Mesenteric fat pad (tissue), 1 donor: ENCODE data around the gene IRF4. TPM values are rescaled to one million over a fixed set of nuclear protein-coding genes. Genes with fewer than 3 reads are reported as not detected.
A peak's percentile ranks its signal among the peaks of the same experiment; 100 is the strongest.
"Not testable (repeated sequence)": the region's sequence is repeated elsewhere in the genome, so short reads cannot be mapped to it uniquely, and the experiment has no call there.

Experiments
- DNase-seq: peaks from one replicate; pipeline ENCODE4 v3.0.0-alpha.2; 2020; ENCODE audit warnings: low spot score
- total RNA-seq: library from RNA; stranded (reverse); fragmentation: NEBNext Ultra II Directional; extraction: Animal tissue kit (Norgen Biotek cat#: 25700); gene quantifications from one replicate; pipeline ENCODE4 v1.2.1, GENCODE V29; 2021
- donor health status: DM: yes; HTN: yes; CAD: no.

Gene IRF4
- total RNA-seq, 1 donor from 2014 or later, result 6.3 TPM

DNA sequence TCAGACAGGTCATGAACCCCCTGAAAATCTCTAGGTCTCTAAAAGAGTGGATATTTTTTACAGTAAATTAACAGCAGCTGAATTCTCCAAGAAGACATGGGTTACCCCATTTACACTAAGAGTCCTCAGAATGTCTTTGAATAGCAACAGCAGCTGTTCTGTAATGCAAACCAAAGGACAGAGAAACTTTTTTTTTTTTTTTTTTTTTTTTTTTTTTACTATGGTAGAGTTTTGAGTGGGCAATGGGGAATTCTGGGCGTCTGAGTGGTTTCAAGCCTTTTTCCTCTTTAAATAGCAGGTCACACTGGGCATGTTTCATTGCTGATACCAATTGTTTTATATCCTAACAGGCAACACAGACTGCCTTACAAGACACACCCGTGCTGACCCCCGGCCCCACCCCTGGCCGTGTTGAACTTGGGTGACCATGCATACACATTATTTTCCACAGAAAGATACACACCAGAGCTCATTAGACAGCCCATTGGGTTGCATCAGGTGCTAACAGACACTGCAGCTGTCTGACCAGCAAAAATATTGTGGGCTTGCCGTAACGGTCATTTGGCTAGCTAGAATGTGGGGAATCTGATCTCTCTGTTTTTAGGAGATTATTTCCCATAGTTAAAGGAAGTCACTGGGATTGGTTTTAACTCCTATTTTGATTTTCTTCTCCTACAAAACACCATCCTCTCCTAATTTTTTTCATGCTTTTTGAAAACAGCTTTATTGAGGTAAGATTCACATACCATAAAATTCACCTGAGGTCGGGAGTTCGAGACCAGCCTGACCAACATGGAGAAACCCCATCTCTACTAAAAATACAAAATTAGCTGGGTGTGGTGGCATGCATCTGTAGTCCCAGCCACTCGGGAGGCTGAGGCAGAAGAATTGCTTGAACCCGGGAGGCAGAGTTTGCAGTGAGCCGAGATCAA is 26.7 kb upstream of the IRF4 start:
- DNase-seq, result no peak

DNA sequence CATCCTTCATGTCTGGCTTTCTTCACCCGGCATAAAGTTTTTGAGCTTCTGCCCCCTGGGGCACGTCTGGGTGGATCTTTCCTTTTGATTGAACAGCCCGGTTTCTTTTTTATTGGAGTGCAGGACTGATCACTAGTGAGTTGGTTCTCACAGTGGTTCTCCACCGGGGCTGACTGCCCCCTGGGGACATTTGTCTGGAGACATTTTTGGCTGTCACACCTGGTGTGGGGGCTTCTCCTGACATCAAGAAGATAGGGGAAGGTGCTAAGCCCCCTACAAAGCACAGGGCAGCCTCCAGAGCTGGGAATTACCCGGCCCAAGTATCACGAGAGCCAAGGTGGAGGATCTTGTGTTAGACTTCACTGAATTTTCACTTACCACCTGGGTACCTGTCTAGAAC is 25.7 kb upstream of the IRF4 start:
- DNase-seq, result no peak

DNA sequence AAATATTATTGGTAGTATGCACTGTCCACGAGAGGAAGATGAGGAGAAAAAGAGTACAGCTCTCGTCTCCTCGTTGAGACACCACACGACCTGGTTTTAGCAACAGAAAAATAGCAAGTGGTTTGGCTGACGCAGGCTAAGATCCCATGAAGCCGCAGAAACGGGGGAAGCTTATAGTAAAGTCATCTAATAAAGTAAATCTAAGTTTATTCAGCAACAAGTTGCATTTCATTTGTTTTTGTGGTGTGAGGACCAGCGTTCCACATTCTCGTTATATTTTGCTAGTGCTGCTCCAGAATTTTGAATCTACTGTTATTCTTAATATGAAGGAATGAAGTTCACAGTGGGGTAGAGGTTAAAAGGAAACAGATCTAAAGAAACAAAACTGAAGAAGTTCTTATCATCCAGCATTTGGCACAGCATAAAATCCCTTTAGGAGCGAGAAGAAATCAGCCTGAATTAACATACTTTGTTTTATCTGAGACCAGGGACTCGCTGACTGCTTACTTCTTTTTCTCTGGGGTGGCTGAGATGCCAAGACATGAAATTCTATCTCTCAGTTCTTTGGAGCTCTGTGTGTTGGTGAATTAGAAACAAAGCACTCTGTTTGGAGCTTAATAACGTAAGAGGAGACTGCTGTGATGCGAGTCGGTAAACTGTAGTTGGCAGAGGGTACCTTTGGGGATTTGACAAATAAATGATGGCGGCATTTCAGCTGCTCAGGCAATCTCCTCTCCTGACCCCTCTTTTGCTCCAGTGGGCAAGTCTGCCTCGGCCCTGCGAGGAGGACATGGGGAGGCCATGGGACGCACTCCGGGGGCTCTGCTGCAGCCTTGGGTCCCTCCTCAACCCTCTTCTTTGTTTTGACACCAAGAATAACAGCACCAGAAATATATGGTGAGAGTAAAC is 24.9 kb upstream of the IRF4 start:
- DNase-seq, result no peak

DNA sequence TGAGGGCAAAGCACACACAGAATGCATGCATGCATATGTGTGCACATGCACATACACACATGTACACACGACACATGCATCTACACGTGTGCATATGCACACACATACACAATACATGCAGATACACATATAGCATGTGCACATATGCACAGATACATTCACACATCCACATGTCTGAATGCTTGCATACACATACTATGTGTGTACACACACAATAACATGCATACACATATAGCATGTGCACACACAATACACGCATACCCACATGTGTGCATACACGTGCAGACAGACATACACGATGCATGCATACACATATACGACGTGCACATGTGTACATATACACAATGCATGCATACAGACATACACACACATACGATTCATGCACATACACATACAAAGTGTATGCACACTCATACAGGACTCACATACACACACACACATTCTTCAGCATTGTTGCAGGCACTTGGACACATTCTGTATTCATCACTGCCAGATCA is 24.2 kb upstream of the IRF4 start:
- DNase-seq, result no peak

DNA sequence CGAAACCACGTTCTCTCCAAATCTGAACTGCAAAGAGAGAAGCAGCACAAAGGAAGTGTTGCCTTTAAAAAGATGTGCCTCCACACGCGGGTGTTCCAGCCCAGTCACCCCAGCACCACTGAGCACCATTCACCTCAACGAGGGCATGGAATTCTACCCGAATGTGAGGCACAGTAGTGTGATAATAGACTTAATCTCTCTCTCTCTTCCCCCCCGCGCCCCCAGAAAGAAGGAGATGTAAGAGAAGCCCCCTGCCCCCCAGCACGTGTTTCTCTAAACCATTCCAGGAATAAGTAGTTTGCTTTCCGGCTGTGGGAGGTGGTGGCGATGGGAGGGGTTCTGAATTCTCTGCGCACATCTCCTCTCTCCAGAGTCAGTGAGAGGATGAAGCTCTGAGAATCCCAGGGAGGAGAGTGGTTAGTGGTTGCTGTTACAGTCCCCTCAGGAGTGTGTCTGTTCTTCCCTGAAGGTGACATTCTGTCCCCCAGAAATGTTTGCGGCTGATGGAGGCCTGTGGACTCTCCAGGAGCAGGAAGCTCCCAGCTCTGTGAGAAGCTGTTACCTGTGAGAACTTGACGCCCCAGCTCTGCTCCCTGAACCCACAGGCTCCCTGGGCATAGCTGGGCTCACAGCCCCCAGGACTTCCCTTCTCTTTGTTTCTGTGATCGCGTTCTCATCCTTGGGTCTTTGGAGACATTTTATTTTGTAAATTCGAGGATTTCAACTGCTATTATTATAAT is 23.5 kb upstream of the IRF4 start:
- DNase-seq, result no peak

DNA sequence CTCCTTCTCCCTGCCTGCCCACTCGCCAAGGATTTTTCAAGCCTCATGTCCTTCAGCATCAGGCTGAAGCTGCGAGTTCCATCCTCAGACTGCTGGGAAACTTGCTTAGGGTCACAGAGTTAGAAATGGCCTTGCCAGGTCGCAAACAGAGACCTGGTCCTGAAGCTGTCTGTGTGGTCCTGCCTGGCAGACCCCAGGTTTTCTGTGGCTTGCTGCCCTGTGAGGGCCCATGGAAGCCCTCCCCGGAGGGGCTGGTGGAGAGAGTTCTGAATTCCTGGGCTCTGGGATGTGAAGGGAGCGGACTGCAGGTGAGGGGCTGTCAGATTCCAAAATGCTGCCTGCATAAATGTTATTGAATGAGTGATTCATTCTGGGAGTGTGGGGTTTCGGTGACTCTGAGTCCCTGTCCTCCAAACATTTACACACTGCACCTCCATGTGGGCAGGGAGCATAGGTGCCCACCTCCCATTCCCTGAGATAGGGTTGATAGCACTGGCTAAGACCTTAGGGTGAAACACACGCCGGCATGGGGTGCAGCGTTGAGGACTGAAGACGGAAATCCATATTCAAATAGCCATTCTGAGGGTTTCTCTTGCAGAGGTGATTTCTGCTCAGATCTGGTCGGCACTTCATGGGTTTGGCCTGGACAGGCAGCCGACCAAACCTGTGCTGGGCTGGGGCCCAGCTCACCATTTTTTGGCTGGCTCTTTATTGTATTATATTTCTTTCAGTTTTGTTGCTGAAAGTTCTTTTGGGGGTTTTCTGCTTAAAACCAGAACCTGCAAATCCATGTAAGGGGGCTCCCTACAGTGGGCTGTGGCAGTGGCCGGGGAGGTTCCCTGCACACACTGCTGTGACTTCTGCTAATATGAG is 21.8 kb upstream of the IRF4 start:
- no peak for DNase-seq

DNA sequence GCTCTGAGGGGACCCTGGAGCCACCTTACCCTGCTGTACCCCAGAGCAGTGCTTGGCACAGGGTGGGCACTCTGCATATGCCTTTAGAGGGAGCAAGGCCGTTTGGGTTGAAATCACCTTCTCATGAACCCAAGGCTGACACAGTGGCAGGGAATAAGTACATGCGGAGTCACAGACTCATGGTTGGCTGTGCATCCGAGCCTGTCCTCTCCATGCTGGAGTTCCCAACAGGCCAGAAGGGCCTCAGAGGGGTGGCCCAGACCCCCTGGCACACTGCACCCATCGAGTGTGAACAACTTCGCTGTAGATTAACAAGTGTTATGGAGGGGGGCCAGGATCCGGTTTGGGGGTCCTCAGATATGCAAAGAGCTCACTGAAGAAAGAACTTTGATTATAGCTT is 21.0 kb upstream of the IRF4 start:
- no peak for DNase-seq

DNA sequence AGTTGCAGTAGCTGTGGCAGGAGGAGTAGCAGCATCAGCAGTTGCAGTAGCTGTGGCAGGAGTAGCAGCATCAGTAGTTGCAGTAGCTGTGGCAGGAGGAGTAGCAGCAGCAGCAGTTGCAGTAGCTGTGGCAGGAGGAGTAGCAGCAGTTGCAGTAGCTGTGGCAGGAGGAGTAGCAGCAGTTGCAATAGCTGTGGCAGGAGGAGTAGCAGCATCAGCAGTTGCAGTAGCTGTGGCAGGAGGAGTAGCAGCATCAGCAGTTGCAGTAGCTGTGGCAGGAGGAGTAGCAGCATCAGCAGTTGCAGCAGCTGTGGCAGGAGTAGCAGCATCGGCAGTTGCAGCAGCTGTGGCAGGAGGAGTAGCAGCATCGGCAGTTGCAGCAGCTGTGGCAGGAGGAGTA is 19.7 kb upstream of the IRF4 start:
- DNase-seq, result not testable (repeated sequence)

DNA sequence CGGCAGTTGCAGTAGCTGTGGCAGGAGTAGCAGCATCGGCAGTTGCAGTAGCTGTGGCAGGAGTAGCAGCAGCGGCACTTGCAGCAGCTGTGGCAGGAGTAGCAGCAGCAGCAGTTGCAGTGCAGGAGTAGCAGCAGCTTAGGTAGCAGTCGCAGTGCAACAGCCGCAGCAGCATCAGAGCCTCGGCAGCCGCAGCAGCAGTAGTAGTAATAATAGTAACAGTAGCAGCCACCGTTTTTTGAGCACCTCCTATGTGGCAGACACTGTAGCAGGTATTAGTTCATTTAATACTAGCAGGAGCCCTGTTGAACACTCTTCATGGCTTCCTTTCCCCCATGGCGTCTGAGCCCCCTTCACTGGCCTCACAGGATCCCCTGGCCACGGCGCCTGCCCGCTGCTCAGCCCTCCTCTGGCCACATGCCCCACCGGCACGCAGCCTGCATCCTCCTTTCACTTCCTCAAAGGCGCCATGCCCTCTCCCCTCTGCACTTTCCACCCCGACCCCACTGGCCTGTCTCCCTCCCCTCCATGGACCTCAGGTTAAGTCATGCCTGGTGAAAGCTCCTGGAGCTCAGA is 19.1 kb upstream of the IRF4 start:
- DNase-seq, result no peak

DNA sequence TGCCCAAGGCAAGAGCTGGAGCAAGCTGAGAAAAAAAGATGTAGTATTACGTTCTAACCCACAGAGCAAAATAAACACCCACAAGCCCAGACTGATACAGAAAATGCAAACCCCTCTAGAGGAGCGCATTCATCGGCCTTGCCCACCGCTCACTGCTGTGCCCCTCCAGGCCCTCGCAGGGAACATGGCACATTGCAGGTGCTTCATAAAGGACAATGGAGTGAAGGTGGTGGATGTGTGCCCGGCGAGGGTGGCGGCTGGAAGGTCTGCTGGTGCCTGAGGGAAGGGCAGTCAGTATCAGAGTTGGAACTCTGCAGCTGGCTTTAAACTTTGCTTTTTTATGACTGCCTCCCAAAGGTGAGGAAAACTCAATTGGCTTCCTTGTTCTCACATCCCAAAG is 18.5 kb upstream of the IRF4 start:
- DNase-seq, result no peak

DNA sequence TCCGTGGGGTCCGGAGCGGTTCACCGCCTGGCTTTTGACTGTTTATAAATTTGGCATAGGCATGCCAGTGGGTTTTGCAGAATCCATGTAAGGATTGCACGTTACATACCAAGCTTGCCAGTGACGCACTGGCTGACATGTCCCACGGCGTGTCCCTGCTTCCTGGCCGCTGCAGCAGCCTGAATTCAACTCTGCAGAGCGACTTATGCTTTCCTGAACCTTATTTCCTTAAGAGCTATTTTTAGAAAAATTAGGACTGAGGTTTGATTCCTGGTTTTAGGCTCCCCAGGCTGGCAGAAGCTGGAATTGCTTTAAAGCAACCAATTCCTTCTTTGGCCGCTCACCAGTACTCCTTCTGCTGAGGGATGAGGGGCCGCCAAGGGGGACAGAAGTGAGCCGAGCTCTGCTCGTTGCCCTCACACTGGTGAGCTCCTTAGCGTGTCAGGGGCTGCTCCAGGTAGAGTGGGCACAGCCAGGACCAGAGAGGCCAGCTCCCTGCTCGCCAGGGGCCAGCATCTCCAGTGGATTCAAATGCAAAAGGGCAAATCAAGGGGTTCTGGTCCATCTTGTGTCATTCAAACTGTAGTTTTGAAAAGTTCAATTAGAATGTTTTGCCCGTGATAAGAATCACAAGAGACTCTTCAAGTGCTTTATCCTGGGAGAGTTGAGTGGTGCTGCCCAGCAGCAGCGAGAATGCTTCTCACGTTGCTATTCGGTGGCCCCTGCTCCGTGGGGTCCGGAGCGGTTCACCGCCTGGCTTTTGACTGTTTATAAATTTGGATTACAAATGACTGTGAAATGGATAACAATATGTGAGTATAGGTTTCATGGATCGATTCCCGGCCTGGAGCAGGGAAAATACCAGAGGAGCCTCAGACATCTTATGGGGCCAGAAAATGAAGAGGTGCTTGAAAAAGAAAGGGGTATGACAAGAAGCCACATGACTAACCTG is 17.5 kb upstream of the IRF4 start:
- DNase-seq, result no peak

DNA sequence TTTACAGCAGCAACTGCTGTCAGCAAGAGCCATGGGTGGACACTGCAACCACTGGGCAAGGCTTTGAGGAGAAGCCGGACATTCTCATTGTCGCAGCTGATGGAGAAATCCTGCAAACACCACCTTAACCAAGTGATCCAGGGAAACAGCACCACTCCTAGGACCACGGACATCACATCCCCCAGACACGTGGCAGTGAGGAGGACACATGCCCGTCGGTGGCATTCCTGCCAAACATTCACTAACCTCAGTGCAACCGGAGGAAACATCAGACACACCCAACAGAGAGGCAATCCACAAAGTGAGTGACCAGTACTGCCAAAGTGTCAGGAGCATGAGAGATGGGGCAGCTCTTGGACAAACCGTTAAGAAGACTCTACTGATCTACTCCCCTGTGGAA is 16.6 kb upstream of the IRF4 start:
- DNase-seq, result no peak

DNA sequence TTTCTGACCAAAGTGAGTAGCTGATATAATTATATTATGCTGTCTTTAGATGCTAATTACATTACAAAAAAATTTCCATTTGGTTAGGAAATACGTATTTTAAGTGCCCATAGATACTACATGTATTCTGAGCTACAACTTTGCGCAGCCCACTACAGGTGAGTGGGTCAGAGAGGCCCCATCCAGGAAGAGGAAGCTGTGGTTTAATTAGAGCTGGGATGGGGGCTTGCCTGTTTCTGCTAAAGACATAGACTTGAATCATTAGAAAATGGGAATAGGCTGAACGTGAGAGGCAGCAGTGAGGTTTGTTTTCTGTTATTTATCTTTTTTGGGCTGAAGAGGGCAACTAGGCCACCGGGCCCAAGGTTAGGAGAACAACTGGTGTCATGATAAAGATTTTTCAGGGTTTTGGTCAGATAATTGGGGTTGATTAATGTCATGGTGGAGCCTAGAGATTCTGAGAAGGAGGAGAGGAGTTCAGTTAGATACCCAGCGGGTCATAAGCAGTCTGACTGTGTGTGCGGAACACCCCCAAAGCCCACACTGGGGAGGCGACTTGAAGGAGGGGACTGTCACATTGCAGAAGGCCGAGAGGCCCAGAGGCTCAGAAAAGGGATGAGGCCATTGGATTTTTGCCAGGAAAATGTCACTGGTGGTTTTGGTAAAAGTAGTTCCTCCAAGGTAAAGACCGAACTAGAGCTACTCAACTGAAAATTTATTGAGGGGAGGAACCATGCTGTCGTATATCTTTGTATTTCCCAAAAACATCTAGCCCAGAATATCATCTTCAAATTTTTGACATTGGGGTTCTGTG is 14.5 kb upstream of the IRF4 start:
- DNase-seq, result peak; percentile 80

DNA sequence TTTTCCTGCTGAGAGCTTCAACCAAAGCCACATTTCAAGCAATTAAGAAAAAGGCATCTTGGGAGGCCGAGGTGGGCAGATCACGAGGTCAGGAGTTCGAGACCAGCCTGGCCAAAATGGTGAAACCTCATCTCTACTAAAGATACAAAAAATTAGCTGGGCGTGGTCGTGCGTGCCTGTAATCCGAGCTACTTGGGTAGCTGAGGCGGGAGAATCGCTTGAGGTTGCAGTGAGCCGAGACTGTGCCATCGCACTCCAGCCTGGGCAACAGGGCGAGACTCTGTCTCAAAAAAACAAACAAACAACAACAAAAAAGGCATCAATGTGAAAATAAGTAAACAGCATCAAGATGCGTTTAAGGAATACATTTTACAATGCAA is 13.9 kb upstream of the IRF4 start:
- peak; percentile 64 for DNase-seq

DNA sequence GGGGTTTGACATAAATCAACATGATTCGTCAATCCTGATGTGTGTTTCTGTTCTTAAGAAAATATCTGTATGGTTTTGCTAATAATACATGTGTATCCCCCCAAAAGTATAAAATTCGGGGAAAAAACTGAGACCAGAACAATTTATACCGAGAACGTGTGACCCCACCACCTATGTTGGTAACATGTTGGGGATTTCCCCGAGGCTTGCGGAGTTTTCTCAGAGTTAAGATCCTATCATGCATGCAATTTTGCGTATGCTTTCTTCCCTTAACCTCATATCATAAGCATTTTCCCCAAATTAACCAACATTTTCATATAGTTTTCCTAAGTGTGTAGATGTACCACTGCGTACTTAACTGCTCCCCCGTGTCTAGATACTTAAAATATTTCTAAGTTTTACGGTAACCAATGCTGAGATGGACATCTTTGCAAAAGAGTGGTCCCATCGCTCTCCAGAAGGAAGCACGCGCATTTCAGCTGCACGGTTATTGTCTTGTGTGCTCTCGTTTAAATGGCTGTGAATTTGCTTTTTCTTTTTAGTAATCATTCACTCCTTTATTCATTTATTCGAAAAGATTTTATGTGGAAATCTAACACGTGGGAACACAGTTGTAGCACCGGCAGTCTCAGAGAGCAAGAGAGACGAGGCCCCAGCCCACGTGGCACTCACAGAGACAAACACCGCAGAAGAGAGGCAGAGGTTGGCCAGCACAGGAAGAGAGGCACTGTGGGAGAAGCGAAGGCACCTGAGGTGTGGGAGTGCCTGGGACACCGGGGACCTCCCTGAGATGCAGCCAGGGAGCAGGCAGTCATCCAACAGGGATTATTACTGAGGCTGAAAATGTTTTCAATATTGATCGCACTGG is 13.2 kb upstream of the IRF4 start:
- peak; percentile 87 for DNase-seq

DNA sequence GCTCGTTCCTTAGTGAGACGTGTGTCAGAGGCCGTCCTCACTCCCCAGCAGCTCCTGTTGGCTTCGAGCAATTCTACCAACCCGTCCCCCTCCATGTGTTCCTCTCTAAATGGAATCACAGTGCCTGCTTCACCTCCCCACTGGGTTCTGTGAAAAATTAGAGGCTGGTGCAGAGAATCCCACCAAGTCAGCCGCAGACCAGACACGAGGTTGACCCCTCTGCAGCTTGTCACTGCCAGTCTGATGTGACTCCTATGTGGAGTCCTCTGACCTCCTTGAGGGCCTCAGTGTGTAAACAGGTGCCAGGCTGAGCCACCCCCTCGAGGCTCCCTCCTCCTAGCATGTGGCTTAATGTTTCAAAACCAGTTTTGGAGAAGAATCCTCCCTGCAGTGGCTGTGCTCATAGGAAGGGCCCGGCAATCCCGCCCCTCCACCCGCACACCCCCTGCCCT is 12.6 kb upstream of the IRF4 start:
- no peak for DNase-seq
